HG02759 (cell line): Measurements from ENCODE around the gene CCDC134.
"Not testable (repeated sequence)": the region's sequence is repeated elsewhere in the genome, so short reads cannot be mapped to it uniquely, and the experiment has no call there.

Experiments
- ATAC-seq: cut with Tn5 transposase; IDR thresholded peaks from one replicate; pipeline ENCODE4 v1.9.1; 2021; ENCODE audit warnings: mild to moderate bottlenecking, moderate library complexity; ENCODE audit not compliant: unreplicated experiment

Gene CCDC134

DNA sequence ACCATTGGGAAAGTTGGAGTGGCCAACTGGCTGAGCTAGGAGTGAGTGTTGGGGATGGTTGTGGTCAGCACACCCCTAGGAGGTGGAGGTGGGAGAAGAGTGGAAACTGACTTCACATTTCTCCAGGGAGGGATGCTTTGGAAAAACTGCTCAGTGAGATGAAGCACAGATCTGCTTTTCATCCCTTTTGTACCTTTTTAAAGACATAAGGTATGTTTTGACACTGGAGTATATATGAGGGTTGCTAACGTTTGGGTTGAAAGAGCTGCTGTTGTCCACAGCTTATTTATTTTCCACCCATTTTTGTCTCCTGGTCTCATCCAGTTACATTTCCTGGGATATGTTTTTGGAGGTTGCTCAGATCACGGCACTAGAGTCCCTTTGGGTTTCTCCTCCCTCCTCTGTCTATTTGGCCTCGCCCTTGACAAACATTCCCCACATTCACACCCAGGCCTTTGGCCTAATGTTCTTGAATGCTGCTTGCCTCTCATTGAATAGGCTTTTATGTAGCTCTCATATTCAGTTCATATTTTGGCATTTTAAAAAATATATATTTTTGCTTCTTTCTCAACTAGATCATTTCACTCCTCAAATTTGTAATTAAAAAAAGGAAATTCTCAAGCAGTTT lies 40.7 kb downstream of the CCDC134 start:
- ATAC-seq, result no peak

GRCh38 chr22:41842996-41843970 lies 42.8 kb downstream of the CCDC134 start:
- no peak for ATAC-seq

GRCh38 chr22:41844036-41844435 lies 43.6 kb downstream of the CCDC134 start:
- no peak for ATAC-seq

DNA sequence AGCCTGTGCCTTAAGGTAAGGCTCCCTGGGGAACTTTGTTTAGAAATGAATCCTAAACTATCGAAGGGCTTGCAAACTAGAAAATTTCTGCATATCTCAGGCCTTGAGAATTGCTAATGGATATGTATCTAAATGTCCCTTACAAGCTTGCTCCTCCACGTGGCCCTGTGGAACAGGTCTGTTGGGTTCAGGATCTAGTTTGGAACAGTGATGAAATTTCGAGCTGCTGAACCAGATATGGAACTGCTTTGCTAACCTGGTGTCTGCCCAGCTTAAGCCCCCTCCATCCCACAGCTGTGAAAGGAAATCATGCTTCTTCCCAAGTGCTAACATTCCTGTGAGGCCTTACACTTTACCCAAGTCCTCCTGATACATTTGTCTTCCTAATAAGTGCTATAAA lies 44.0 kb downstream of the CCDC134 start:
- ATAC-seq, result no peak

- ATAC-seq, result no peak
Measured at GRCh38 chr22:41845380-41846267, 45.1 kb downstream of the CCDC134 start.

GRCh38 chr22:41846268-41846987 lies 45.9 kb downstream of the CCDC134 start:
- no peak for ATAC-seq

DNA sequence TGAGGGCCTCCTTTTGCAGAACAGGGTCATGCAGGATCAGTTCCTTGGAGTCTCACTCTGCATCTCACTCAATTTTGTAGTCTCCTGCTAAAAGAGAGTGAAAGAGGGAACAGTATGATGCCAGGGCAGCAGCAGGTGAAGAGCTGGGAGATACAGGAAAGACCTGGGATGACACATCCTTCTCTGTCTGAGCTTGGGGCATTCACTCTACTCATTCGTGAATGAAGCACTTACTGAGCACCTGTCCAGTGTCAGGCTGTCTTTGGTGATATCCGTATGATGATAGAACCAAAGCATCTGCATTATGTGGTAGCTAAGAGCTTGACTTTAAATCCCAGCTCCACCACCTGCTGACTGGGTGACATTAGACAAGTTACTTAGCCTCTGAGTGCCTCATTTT lies 46.8 kb downstream of the CCDC134 start:
- no peak for ATAC-seq

- ATAC-seq, result no peak
Measured at GRCh38 chr22:41848468-41848867, 48.0 kb downstream of the CCDC134 start.

DNA sequence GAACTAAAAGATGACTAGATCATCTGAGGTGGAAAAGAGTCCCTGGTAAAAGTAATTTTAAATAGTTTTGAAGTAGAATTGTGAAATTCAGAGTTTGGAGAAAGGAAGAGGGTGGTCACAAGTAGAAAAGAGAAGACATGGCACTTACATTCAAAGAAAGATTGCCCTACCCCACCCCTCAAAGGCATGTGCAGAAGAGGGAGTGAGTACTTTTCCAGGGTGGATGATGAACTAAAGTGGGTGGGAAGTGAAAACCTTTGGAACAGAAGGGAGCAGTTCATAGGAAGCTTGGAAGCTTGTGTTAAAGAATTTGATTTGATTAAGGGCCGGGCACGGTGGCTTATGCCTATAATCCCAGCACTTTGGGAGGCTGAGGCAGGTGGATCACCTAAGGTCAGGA lies 56.0 kb downstream of the CCDC134 start:
- ATAC-seq, result no peak

DNA sequence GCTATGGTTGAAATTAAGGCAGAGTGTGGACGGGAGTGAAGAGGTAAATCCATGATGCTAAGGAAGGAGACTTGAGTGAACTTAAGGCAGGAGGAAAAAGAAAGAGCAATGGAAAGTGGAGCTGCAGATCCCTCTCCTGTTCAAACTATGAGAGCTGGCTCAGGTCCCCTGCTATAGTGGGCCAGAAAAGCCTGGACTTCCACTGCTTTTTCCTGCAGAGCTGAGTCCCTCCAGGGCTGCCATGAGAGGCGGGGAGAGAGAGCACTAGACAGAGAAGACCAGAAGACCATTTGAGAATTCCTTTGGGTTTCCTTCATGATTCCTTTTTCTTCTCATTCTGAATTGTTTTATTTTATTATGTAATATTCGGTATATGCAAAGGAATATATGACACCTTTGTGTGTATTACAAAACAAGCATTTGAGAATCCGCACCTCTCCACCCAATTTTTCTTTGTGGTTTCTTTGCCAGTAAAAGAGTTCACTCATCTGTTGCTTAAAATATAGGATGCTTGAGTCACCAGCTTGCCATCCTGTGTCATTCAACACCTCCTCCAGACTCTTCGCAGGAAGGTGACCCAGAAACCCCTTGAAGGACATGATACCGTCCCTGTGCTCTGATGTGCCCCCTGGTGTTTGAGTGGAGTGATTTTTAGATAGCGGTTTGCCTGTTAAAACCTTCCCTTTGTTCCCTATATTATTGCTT lies 56.8 kb downstream of the CCDC134 start:
- no peak for ATAC-seq

DNA sequence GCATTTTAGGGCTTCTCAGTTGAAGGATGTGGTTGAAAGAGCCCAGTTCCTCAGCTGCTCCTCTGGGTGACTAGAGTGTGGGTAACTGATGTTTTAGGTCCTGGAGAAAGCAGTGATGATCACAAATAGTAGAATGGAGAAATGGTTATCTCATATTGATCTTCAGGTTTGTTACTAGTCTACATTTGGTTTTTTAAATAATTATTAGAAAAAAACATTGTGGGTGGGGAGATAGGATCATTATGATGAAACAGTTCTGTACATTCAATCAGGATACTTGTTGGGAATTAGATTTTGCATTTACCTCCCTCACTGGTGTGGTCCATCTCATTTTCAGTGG lies 57.4 kb downstream of the CCDC134 start:
- no peak for ATAC-seq

DNA sequence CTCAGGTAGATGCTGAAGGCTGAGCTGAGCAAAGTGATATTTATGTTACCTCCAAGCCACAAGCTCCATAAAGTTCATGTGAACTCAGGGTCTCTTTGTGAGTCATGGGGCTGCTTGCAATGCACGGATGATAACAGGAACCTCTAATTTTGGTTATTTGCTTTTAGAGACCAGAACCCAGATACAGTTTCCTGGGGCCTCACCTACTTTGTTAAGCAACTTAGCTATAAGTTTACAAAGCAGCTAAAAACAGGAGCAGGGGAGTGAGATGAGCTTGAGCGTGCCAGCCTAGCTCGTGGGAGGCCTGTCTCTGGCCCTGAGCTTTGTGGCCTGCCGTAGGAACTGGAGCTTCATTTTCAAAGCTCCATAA lies 61.7 kb downstream of the CCDC134 start:
- peak; percentile 51 for ATAC-seq

- peak; percentile 62 for ATAC-seq
Measured at GRCh38 chr22:41862530-41863266, 62.2 kb downstream of the CCDC134 start.

- ATAC-seq, result no peak
Measured at GRCh38 chr22:41863472-41863871, 63.0 kb downstream of the CCDC134 start.

DNA sequence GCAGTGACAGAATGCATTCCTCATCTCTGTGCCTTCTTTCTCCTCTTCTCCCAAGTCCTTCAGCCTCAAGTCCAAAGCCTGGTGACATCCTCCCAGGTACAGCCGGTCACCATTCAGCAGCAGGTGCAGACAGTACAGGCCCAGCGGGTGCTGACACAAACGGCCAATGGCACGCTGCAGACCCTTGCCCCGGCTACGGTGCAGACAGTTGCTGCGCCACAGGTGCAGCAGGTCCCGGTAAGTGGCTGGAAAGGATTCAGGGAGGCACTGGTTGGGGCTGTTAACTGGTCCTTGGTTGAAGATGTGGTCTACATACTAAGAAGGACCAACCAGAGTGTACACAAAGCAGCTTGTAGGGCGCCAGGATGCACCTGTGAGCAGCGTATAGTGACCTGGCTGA lies 68.1 kb downstream of the CCDC134 start:
- no peak for ATAC-seq

DNA sequence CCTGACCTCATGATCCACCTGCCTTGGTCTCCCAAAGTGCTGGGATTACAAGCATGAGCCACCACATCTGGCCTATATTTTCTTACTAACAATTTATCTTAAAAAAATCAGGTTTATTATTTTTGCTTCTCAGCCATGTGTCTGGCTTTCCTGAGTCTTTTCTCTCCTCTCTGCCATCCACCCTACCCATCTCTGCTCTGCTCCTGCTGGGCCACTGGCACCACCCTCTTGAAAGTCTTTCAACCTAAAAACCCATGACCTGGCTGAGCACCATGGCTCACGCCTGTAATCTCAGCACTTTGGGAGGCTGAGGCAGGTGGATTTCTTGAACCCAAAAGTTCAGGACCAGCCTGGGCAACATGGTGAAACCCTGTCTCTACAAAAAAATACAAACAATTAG lies 69.6 kb downstream of the CCDC134 start:
- not testable (repeated sequence) for ATAC-seq

DNA sequence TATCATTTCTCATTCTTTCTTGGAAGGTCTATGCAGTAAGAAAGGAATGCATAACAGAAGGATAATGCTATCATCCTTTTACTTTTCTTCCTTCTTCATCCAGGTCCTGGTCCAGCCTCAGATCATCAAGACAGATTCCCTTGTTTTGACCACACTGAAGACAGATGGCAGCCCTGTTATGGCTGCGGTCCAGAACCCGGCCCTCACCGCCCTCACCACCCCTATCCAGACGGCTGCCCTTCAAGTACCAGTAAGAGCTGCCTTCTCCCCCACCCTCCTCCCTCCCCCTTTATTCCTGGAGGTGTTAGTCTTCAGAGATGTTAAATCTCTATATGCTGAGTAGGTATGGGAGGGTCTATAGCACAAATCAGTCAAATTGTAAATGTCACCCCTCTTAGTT lies 70.3 kb downstream of the CCDC134 start:
- no peak for ATAC-seq

- ATAC-seq, result no peak
Measured at GRCh38 chr22:41873391-41873790, 72.9 kb downstream of the CCDC134 start.

- ATAC-seq, result no peak
Measured at GRCh38 chr22:41874090-41874489, 73.6 kb downstream of the CCDC134 start.
